HCT116 (cell line): ENCODE results near the gene CACNA1S. TPM values are rescaled to one million over a fixed set of nuclear protein-coding genes. Genes with fewer than 3 reads are reported as not detected.

Experiments used
- ATAC-seq: fragments of 200-7000 bp; cut with Tn5 transposase; 2 replicates; pipeline ENCODE4 v1.9.1; 2020; ENCODE audit warnings: mild to moderate bottlenecking, moderate library complexity
- BruUV-seq: library from RNA; stranded (reverse); fragments of 400-500 nt; replicated peaks from 2 replicates; lab custom pipeline; 2021; lab: Mats Ljungman, UMichigan
- CTCF ChIA-PET: fragments of 300-600 bp; sonication (Branson Sonifier 250); formaldehyde crosslinking; loops from one replicate; lab custom pipeline; 2021; ENCODE audit warnings: antibody characterized with exemption; lab: Charles Lee
- POLR2A ChIA-PET: fragments of 300-600, 350-600 bp; sonication (Branson Sonifier 250); formaldehyde crosslinking; loops from one replicate; lab custom pipeline; 2021; ENCODE audit warnings: antibody characterized with exemption; lab: Charles Lee
- RAD21 ChIA-PET, 2 experiments: fragments of 300-600 bp; sonication (Branson Sonifier 250); formaldehyde crosslinking; loops; one replicate each; lab custom pipeline; 2023; ENCODE audit warnings: low total read pairs in 2 of 2; ENCODE audit not compliant: uncharacterized antibody in 2 of 2, unreplicated experiment in 2 of 2, low non-redundant PET in 1 of 2; lab: Charles Lee
- DNase-seq: peaks from one replicate; pipeline ENCODE4 v3.0.0-alpha.2; 2010; ENCODE audit warnings: low read depth, low spot score
- H2AFZ ChIP-seq: fragments of 200-600 bp; shearing (Covaris generic), sonication (generic); 2 replicates; pipeline ENCODE4 v1.6.1; 2017; ENCODE audit warnings: low read depth, mixed run types, mixed read lengths, antibody characterized with exemption, low read length; ENCODE audit not compliant: poor library complexity, severe bottlenecking
- H3K27ac ChIP-seq: 2 replicates; pipeline ENCODE4 v1.5.1; 2012; ENCODE audit warnings: low read depth, low read length
- H3K27me3 ChIP-seq: fragments of 200-600 bp; sonication (generic); 2 replicates; pipeline ENCODE4 v1.6.1; 2016; ENCODE audit warnings: mixed run types, low read length, mixed read lengths; ENCODE audit not compliant: insufficient read depth
- H3K36me3 ChIP-seq, 2 experiments: fragments of 200-500 bp in 1 of 2; fragments of 200-600 bp in 1 of 2; sonication (Bioruptor generic) in 1 of 2; sonication (generic) in 1 of 2; 2 replicates each; pipeline versions ENCODE4 v1.5.1 to v1.6.1; 2014 to 2016; ENCODE audit warnings: low read length in 2 of 2, inconsistent platforms in 1 of 2, mixed read lengths in 1 of 2, mixed run types in 1 of 2; ENCODE audit not compliant: insufficient read depth in 2 of 2, control insufficient read depth in 1 of 2
- H3K4me1 ChIP-seq, 2 experiments: fragments of 200-600 bp in 1 of 2; sonication (generic) in 1 of 2; 2 replicates each; pipeline versions ENCODE4 v1.5.1 to v1.6.1; 2012 to 2017; ENCODE audit warnings: low read length in 2 of 2, inconsistent platforms in 1 of 2, mild to moderate bottlenecking in 1 of 2, mixed read lengths in 1 of 2, mixed run types in 1 of 2, moderate library complexity in 1 of 2; ENCODE audit not compliant: insufficient read depth in 2 of 2, control insufficient read depth in 1 of 2
- H3K4me2 ChIP-seq: fragments of 200-600 bp; sonication (generic); 2 replicates; pipeline ENCODE4 v1.6.1; 2017; ENCODE audit warnings: mixed run types, low read length, mixed read lengths
- H3K4me3 ChIP-seq, 2 experiments: fragments of 200-600 bp in 1 of 2; sonication (generic) in 1 of 2; replicated peaks in 1 of 2; 2 replicates each; pipeline ENCODE4 v1.5.1; 2011 to 2016; ENCODE audit warnings: low read length in 2 of 2, control low read depth in 1 of 2, low read depth in 1 of 2, mild to moderate bottlenecking in 1 of 2, mixed read lengths in 1 of 2, mixed run types in 1 of 2
- H3K79me2 ChIP-seq: fragments of 200-600 bp; sonication (generic); 2 replicates; pipeline ENCODE4 v1.6.1; 2017; ENCODE audit warnings: mild to moderate bottlenecking, mixed run types, low read length, moderate library complexity, mixed read lengths; ENCODE audit not compliant: insufficient read depth
- H3K9ac ChIP-seq: fragments of 200-600 bp; sonication (generic); 2 replicates; pipeline ENCODE4 v1.6.1; 2016; ENCODE audit warnings: low read length, mixed read lengths
- H3K9me2 ChIP-seq: fragments of 200-600 bp; sonication (generic), shearing (Covaris generic); 2 replicates; pipeline ENCODE4 v1.6.1; 2017; ENCODE audit warnings: mixed run types, mild to moderate bottlenecking, moderate library complexity; ENCODE audit not compliant: insufficient read depth
- H3K9me3 ChIP-seq, 2 experiments: fragments of 200-500 bp in 1 of 2; fragments of 200-600 bp in 1 of 2; sonication (Bioruptor generic) in 1 of 2; sonication (generic) in 1 of 2; 2 replicates each; pipeline ENCODE4 v1.6.1; 2014 to 2017; ENCODE audit warnings: low read length in 2 of 2, mixed read lengths in 2 of 2, inconsistent platforms in 1 of 2, low read depth in 1 of 2, mild to moderate bottlenecking in 1 of 2, mixed run types in 1 of 2, moderate library complexity in 1 of 2; ENCODE audit not compliant: control insufficient read depth in 1 of 2, insufficient read depth in 1 of 2
- H4K20me1 ChIP-seq: fragments of 200-600 bp; sonication (generic), shearing (Covaris generic); 2 replicates; pipeline ENCODE4 v1.6.1; 2017; ENCODE audit warnings: mixed run types, mild to moderate bottlenecking, moderate library complexity; ENCODE audit not compliant: insufficient read depth
- ATF3 ChIP-seq: IDR thresholded peaks from 2 replicates; pipeline ENCODE4 v1.6.1; 2012
- CTCF ChIP-seq, 3 experiments: fragments of 200-600 bp in 1 of 3; sonication (generic) in 1 of 3; IDR thresholded peaks in 2 of 3; conservative IDR thresholded peaks in 1 of 3; 2 replicates each; pipeline ENCODE4 v1.5.1; 2012 to 2017; ENCODE audit warnings: low read depth in 2 of 3, low read length in 2 of 3, antibody characterized with exemption in 1 of 3, borderline replicate concordance in 1 of 3, control low read depth in 1 of 3, mild to moderate bottlenecking in 1 of 3, mixed read lengths in 1 of 3, mixed run types in 1 of 3, moderate library complexity in 1 of 3; ENCODE audit not compliant: insufficient read depth in 1 of 3
- EZH2phosphoT487 ChIP-seq: fragments of 200-600 bp; IDR thresholded peaks from 2 replicates; pipeline ENCODE4 v1.6.1; 2018; ENCODE audit warnings: antibody characterized with exemption, borderline replicate concordance
- POLR2AphosphoS5 ChIP-seq: IDR thresholded peaks from 2 replicates; pipeline ENCODE4 v1.6.1; 2011; ENCODE audit warnings: mild to moderate bottlenecking, low read depth, low read length, moderate library complexity
- RAD21 ChIP-seq: IDR thresholded peaks from 2 replicates; pipeline ENCODE4 v1.6.1; 2012; ENCODE audit warnings: low read depth, mild to moderate bottlenecking
- SIN3A ChIP-seq: IDR thresholded peaks from 2 replicates; pipeline ENCODE4 v1.6.1; 2012; ENCODE audit warnings: low read depth
- TCF7L2 ChIP-seq: IDR thresholded peaks from 2 replicates; pipeline ENCODE4 v1.7.0; 2011; ENCODE audit warnings: borderline replicate concordance, inconsistent platforms; ENCODE audit not compliant: insufficient read depth, insufficient read length; ENCODE audit errors: extremely low read depth
- YY1 ChIP-seq: IDR thresholded peaks from 2 replicates; pipeline ENCODE4 v1.6.1; 2011; ENCODE audit warnings: low read length, low read depth, moderate library complexity, mild to moderate bottlenecking; ENCODE audit not compliant: insufficient replicate concordance; ENCODE audit errors: extremely low read depth
- intact Hi-C: fragments of 100-400 bp; cut with micrococcal nuclease; formaldehyde crosslinking; loops from 2 replicates; pipeline ENCODE4 v1.10.0; 2022
- total RNA-seq: library from RNA; stranded (reverse); gene quantifications from one replicate; pipeline ENCODE4 v1.2.1, GENCODE V29; 2021; ENCODE audit not compliant: unreplicated experiment

The CACNA1S gene
- total RNA-seq, 1 experiment from 2014 or later = not detected

GRCh38 chr1:201044119-201044518, 68.1 kb downstream of the CACNA1S start:
- Histone ChIP-seq H3K27ac (no peak overlapping the region), H3K79me2 (no peaks in the 10 kb centered on the region), H3K36me3 (no peaks in the 10 kb centered on the region), H2AFZ (no peak overlapping the region), H3K9ac (no peak overlapping the region)
- ChIA-PET RAD21 (interaction anchor here in 1 of 2 experiments (2.9 kb wide), 1 partner anchor 72 kb away, joined by 13 read pairs; no protein-coding TSS in a partner anchor), CTCF (interaction anchor here (2.0 kb wide), 1 partner anchor 73 kb away, joined by 17 read pairs; no protein-coding TSS in a partner anchor), POLR2A (no interaction called here)
- ATAC-seq = no peak
- BruUV-seq = no TSS peak
- TF ChIP-seq EZH2phosphoT487 = no peak
- TF ChIP-seq, all 23 proteins: peak for 0
- no peaks in the 10 kb centered on the region for H3K27me3 ChIP-seq
- no peak overlapping the region for H3K4me2 ChIP-seq
- DNase-seq = no peak
- no peak overlapping the region for H3K4me3 ChIP-seq
- H4K20me1 ChIP-seq = no peaks in the 10 kb centered on the region
- H3K4me1 ChIP-seq = peaks cover 0 to 3% of the 10 kb centered on the region in 2 experiments; a peak in 1 of 4 replicates
- H3K9me2 ChIP-seq = no peaks in the 10 kb centered on the region
- intact Hi-C loops = loop anchor here (10.0 kb wide), 1 partner anchor 489 kb away; no protein-coding TSS in a partner anchor
- no peaks in the 10 kb centered on the region for H3K9me3 ChIP-seq

GRCh38 chr1:201042779-201043461, 69.3 kb downstream of the CACNA1S start:
- ChIA-PET POLR2A (no interaction called here), CTCF (interaction anchor here (0.6 to 4.1 kb wide), 8 partner anchors 13 to 484 kb away, joined by 3 to 44 read pairs (median 6); no protein-coding TSS in a partner anchor), RAD21 (interaction anchor here (1.0 to 2.9 kb wide), 3 partner anchors 63 to 71 kb away, joined by 3 to 13 read pairs (median 4); no protein-coding TSS in a partner anchor)
- Histone ChIP-seq H3K27ac (no peak overlapping the region), H3K9me3 (no peaks in the 10 kb centered on the region), H4K20me1 (no peaks in the 10 kb centered on the region), H3K9me2 (no peaks in the 10 kb centered on the region), H3K9ac (no peak overlapping the region), H2AFZ (peak overlapping the region; percentile 82), H3K36me3 (no peaks in the 10 kb centered on the region), H3K79me2 (no peaks in the 10 kb centered on the region), H3K4me1 (peaks cover 0 to 3% of the 10 kb centered on the region in 2 experiments; a peak in 1 of 4 replicates), H3K4me2 (no peak overlapping the region), H3K4me3 (no peak overlapping the region), H3K27me3 (no peaks in the 10 kb centered on the region)
- TF ChIP-seq RAD21 (peak; percentile 96), ATF3 (no peak), CTCF (IDR thresholded peaks at IDR 0.05 in 2 of 3, conservative IDR thresholded peaks at IDR 0.05 in 1 of 3; ENCODE audit: borderline replicate concordance in 1 of 3, insufficient read depth in 1 of 3, low read depth in 2 of 3, low read length in 2 of 3) (peak; percentile 84 to 96 (median 88)), POLR2AphosphoS5 (no peak), YY1 (no peak), SIN3A (no peak), TCF7L2 (no peak)
- ATAC-seq (peak; percentile 96), DNase-seq (peak; percentile 65)
- BruUV-seq = no TSS peak
- intact Hi-C loops = loop anchor here (1.0 to 10.0 kb wide), 4 partner anchors 71 to 488 kb away; partner anchors contain the start of genes INAVA and KIF14
